Liver (tissue), 3 donors: ENCODE results near the gene COL11A2.

Experiments
- CTCF ChIP-seq: fragments of 150-350 bp; IDR thresholded peaks from 2 replicates; pipeline ENCODE4 v1.5.1; 2017; ENCODE audit warnings: improper control_type of control experiment, low read depth, low read length; ENCODE audit not compliant: missing input control
- FOXA1 ChIP-seq: IDR thresholded peaks from 2 replicates; pipeline ENCODE4 v1.6.1; 2016; ENCODE audit warnings: antibody characterized with exemption
- FOXA2 ChIP-seq: IDR thresholded peaks from 2 replicates; pipeline ENCODE4 v1.6.1; 2016; ENCODE audit warnings: antibody characterized with exemption
- HNF4A ChIP-seq, 2 donors: conservative IDR thresholded peaks; 2 replicates each; pipeline ENCODE4 v1.6.1; 2016; ENCODE audit warnings: antibody characterized with exemption in 2 of 2, mild to moderate bottlenecking in 2 of 2
- JUND ChIP-seq, 2 donors: IDR thresholded peaks; 2 replicates each; pipeline ENCODE4 v1.6.1; 2016; ENCODE audit warnings: antibody characterized with exemption in 2 of 2
- MAX ChIP-seq: IDR thresholded peaks from 2 replicates; pipeline ENCODE4 v1.6.1; 2016; ENCODE audit warnings: antibody characterized with exemption
- NR2F2 ChIP-seq: IDR thresholded peaks from 2 replicates; pipeline ENCODE4 v1.6.1; 2016; ENCODE audit warnings: antibody characterized with exemption
- RAD21 ChIP-seq, 2 donors: IDR thresholded peaks; 2 replicates each; pipeline ENCODE4 v1.6.1; 2016; ENCODE audit warnings: antibody characterized with exemption in 2 of 2, mild to moderate bottlenecking in 2 of 2
- RXRA ChIP-seq, 2 donors: IDR thresholded peaks; 2 replicates each; pipeline ENCODE4 v1.6.1; 2017 to 2018; ENCODE audit warnings: antibody characterized with exemption in 2 of 2, mild to moderate bottlenecking in 1 of 2
- TAF1 ChIP-seq: conservative IDR thresholded peaks from 2 replicates; pipeline ENCODE4 v1.6.1; 2016; ENCODE audit warnings: antibody characterized with exemption, mild to moderate bottlenecking
- YY1 ChIP-seq: IDR thresholded peaks from 2 replicates; pipeline ENCODE4 v1.6.1; 2016; ENCODE audit warnings: antibody characterized with exemption, mild to moderate bottlenecking
- TF ChIP-seq, protein P1 (sequence below): IDR thresholded peaks from 2 replicates; pipeline ENCODE4 v1.6.1; 2016; ENCODE audit warnings: antibody characterized with exemption, mild to moderate bottlenecking
- donor health status: healthy.
- donor health status: healthy.

GRCh38 chr6:33198159-33198852, 6.0 kb upstream of the COL11A2 start:
- TF ChIP-seq CTCF (no peak), TAF1 (no peak), YY1 (peak; percentile 49), HNF4A (conservative IDR thresholded peaks at IDR 0.05) (peak; percentile 86), FOXA2 (peak; percentile 33), MAX (peak; percentile 63), FOXA1 (peak; percentile 33), JUND (IDR thresholded peaks at IDR 0.05) (peak in 1 of 2 donors; percentile 48), NR2F2 (peak; percentile 72), RAD21 (IDR thresholded peaks at IDR 0.05) (no peak), RXRA (IDR thresholded peaks at IDR 0.05) (peak; percentile 90 to 93)
- TF ChIP-seq, protein P1, sequence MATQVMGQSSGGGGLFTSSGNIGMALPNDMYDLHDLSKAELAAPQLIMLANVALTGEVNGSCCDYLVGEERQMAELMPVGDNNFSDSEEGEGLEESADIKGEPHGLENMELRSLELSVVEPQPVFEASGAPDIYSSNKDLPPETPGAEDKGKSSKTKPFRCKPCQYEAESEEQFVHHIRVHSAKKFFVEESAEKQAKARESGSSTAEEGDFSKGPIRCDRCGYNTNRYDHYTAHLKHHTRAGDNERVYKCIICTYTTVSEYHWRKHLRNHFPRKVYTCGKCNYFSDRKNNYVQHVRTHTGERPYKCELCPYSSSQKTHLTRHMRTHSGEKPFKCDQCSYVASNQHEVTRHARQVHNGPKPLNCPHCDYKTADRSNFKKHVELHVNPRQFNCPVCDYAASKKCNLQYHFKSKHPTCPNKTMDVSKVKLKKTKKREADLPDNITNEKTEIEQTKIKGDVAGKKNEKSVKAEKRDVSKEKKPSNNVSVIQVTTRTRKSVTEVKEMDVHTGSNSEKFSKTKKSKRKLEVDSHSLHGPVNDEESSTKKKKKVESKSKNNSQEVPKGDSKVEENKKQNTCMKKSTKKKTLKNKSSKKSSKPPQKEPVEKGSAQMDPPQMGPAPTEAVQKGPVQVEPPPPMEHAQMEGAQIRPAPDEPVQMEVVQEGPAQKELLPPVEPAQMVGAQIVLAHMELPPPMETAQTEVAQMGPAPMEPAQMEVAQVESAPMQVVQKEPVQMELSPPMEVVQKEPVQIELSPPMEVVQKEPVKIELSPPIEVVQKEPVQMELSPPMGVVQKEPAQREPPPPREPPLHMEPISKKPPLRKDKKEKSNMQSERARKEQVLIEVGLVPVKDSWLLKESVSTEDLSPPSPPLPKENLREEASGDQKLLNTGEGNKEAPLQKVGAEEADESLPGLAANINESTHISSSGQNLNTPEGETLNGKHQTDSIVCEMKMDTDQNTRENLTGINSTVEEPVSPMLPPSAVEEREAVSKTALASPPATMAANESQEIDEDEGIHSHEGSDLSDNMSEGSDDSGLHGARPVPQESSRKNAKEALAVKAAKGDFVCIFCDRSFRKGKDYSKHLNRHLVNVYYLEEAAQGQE, result peak; percentile 85
